Measurements from ENCODE around the gene SLC6A1.

DNA sequence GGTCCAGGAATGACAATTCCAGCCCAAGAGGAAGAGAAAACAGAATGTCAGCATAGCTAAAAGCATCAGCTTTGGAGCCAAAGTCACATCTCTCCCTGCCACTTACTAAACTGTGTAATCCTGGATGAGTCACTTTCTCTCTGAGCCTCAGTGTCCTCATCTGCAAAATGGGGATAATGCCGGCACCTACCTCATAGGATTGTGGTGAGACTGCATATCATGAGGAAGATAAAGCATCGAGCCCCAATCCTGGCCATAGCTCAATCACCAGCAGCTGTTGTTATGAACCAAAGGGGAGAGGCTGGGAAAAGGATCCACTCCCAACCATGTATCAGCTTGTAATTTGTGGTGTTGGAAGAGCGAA is 9.1 kb downstream of the SLC6A1 start:
- TF ChIP-seq, protein P1, sequence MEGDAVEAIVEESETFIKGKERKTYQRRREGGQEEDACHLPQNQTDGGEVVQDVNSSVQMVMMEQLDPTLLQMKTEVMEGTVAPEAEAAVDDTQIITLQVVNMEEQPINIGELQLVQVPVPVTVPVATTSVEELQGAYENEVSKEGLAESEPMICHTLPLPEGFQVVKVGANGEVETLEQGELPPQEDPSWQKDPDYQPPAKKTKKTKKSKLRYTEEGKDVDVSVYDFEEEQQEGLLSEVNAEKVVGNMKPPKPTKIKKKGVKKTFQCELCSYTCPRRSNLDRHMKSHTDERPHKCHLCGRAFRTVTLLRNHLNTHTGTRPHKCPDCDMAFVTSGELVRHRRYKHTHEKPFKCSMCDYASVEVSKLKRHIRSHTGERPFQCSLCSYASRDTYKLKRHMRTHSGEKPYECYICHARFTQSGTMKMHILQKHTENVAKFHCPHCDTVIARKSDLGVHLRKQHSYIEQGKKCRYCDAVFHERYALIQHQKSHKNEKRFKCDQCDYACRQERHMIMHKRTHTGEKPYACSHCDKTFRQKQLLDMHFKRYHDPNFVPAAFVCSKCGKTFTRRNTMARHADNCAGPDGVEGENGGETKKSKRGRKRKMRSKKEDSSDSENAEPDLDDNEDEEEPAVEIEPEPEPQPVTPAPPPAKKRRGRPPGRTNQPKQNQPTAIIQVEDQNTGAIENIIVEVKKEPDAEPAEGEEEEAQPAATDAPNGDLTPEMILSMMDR (IDR thresholded peaks at IDR 0.05): no peak
- no peak for TF ChIP-seq CHD2 (IDR thresholded peaks at IDR 0.05; ENCODE audit: low read length, partially characterized antibody)
- no peak for TF ChIP-seq YY1 (IDR thresholded peaks at IDR 0.05; ENCODE audit: low read depth)
- no peak for TF ChIP-seq EZH2phosphoT487 (IDR thresholded peaks at IDR 0.05; ENCODE audit: borderline replicate concordance, low read depth)
- no peak for TF ChIP-seq EP300 (IDR thresholded peaks at IDR 0.05; ENCODE audit: borderline replicate concordance in 1 of 2, low read depth in 1 of 2, low read length in 1 of 2)
- no peak for TF ChIP-seq JUND (IDR thresholded peaks at IDR 0.05)
- no peak for TF ChIP-seq GABPA (IDR thresholded peaks at IDR 0.05; ENCODE audit: low read depth)
- no peak for TF ChIP-seq TCF12 (IDR thresholded peaks at IDR 0.05)
- no peak for TF ChIP-seq TAF1 (IDR thresholded peaks at IDR 0.05; ENCODE audit: borderline replicate concordance, low read depth, low read length)
- TF ChIP-seq POLR2AphosphoS5 (IDR thresholded peaks at IDR 0.05; ENCODE audit: low read depth, low read length): no peak
- TF ChIP-seq, protein P2, sequence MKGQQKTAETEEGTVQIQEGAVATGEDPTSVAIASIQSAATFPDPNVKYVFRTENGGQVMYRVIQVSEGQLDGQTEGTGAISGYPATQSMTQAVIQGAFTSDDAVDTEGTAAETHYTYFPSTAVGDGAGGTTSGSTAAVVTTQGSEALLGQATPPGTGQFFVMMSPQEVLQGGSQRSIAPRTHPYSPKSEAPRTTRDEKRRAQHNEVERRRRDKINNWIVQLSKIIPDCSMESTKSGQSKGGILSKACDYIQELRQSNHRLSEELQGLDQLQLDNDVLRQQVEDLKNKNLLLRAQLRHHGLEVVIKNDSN (IDR thresholded peaks at IDR 0.05; ENCODE audit: borderline replicate concordance, low read depth): no peak
